Activated T-helper 1 cell treated with anti-CD3 and anti-CD28 coated beads, Interleukin-12 subunit alpha, Interleukin-12 subunit beta, Interleukin-2, Interleukin-4 antibody, amounts not matched to agents 30 ng/mL and 10 ng/mL and 1 ng/mL, durations not matched to agents 14 hours and 24 hours and 36 hours (primary cell): ENCODE data around the gene FBN3. TPM values are rescaled to one million over a fixed set of nuclear protein-coding genes. Genes with fewer than 3 reads are reported as not detected.

Experiments used
- DNase-seq: peaks from one replicate; pipeline ENCODE4 v3.0.0; 2021; ENCODE audit warnings: low spot score
- H3K27ac Mint-ChIP-seq: one replicate; pipeline ENCODE4 v1.8.0; 2021; ENCODE audit warnings: mild to moderate bottlenecking, mixed read lengths
- H3K27me3 Mint-ChIP-seq: one replicate; pipeline ENCODE4 v1.8.0; 2022; ENCODE audit warnings: mild to moderate bottlenecking, moderate library complexity, mixed read lengths; ENCODE audit not compliant: insufficient read depth
- H3K36me3 Mint-ChIP-seq: one replicate; pipeline ENCODE4 v1.8.0; 2021; ENCODE audit warnings: low read depth, mixed read lengths
- H3K4me1 Mint-ChIP-seq: one replicate; pipeline ENCODE4 v1.8.0; 2021; ENCODE audit warnings: low read depth, mixed read lengths
- H3K4me3 Mint-ChIP-seq: one replicate; pipeline ENCODE4 v1.8.0; 2021; ENCODE audit warnings: mild to moderate bottlenecking, moderate library complexity, mixed read lengths
- H3K9me3 Mint-ChIP-seq: one replicate; pipeline ENCODE4 v1.8.0; 2021; ENCODE audit warnings: mixed read lengths
- intact Hi-C: fragments of 100-400 bp; cut with micrococcal nuclease; formaldehyde crosslinking; loops from one replicate; pipeline ENCODE4 v1.15.1; 2024
- total RNA-seq: library from RNA; stranded (reverse); gene quantifications from 2 replicates; pipeline ENCODE4 v1.2.3, GENCODE V29; 2022

The FBN3 gene
- total RNA-seq, 1 donor from 2014 or later, result not detected

GRCh38 chr19:8021374-8021773 lies 128.0 kb downstream of the FBN3 start:
- intact Hi-C loops, result no loop called here
- Mint-ChIP-seq H3K27me3 (no peaks in the 10 kb centered on the region), H3K4me3 (no peak overlapping the region), H3K36me3 (no peaks in the 10 kb centered on the region), H3K4me1 (peaks cover 5% of the 10 kb centered on the region), H3K27ac (no peak overlapping the region), H3K9me3 (no peaks in the 10 kb centered on the region)
- DNase-seq, result no peak

- Mint-ChIP-seq H3K27me3 (no peaks in the 10 kb centered on the region), H3K27ac (peak overlapping the region; percentile 21), H3K4me1 (peaks cover 5% of the 10 kb centered on the region), H3K36me3 (no peaks in the 10 kb centered on the region), H3K4me3 (no peak overlapping the region), H3K9me3 (no peaks in the 10 kb centered on the region)
- no peak for DNase-seq
- intact Hi-C loops, result no loop called here
Measured at GRCh38 chr19:8020681-8021080, 128.7 kb downstream of the FBN3 start.

DNA sequence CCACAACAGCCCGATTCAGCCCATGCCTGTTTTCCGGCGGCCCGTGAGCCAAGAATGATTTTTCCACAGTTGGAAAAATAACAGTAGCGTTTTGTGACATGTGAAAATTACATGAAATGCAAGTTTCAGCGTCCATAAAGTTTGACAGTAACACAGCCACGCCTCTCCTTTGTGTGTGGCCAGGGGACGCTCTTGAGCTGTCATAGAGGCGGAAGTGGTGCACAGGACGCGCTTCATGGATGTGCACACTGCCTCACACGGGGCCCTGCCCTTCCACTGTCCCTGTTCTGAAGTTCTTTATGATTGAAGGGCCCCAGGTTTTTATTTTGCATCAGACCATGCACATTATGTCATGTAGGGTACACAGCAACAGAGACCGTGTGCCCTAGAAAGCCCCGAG lies 131.6 kb downstream of the FBN3 start:
- intact Hi-C loops, result loop anchor here (1.0 kb wide), 1 partner anchor 235 kb away; no protein-coding TSS in a partner anchor
- Mint-ChIP-seq H3K27me3 (no peaks in the 10 kb centered on the region), H3K4me1 (peaks cover 5% of the 10 kb centered on the region), H3K36me3 (no peaks in the 10 kb centered on the region), H3K4me3 (no peak overlapping the region), H3K27ac (no peak overlapping the region), H3K9me3 (no peaks in the 10 kb centered on the region)
- peak; percentile 21 for DNase-seq

Other genes starting within 250 kb of the FBN3 start
- 47.6 and 51.9 TPM in 2 replicates for gene MAP2K7, start 245.7 kb downstream of the FBN3 start, total RNA-seq
- gene TGFBR3L, start 234.8 kb downstream of the FBN3 start, total RNA-seq, result 6.9 and 7.5 TPM in 2 replicates
- gene SNAPC2, start 229.3 kb downstream of the FBN3 start, total RNA-seq, result 21.3 and 22.4 TPM in 2 replicates
- 1.9 and 2.6 TPM in 2 replicates for gene CTXN1, start 223.5 kb downstream of the FBN3 start, total RNA-seq
- gene TIMM44, start 205.9 kb downstream of the FBN3 start, total RNA-seq, result 114 and 120 TPM in 2 replicates
- 182 and 186 TPM in 2 replicates for gene ELAVL1, start 144.0 kb downstream of the FBN3 start, total RNA-seq
- gene CCL25, start 96.8 kb downstream of the FBN3 start, total RNA-seq, result not detected in 2 replicates
- gene CERS4, start 59.8 kb upstream of the FBN3 start, total RNA-seq, result 26.4 and 29.7 TPM in 2 replicates
- 122 and 126 TPM in 2 replicates for gene CD320, start 158.8 kb upstream of the FBN3 start, total RNA-seq
- gene NDUFA7, start 171.8 kb upstream of the FBN3 start, total RNA-seq, result 51.1 and 51.8 TPM in 2 replicates
- gene RPS28, start 171.9 kb upstream of the FBN3 start, total RNA-seq, result 1,836 and 1,872 TPM in 2 replicates
- gene KANK3, start 193.7 kb upstream of the FBN3 start, total RNA-seq, result 0.86 and 1.4 TPM in 2 replicates
- 2.3 and 3.8 TPM in 2 replicates for gene ANGPTL4, start 214.6 kb upstream of the FBN3 start, total RNA-seq
- 75.1 and 81.0 TPM in 2 replicates for gene RAB11B, start 240.8 kb upstream of the FBN3 start, total RNA-seq